Activated effector memory CD4-positive, alpha-beta T cell treated with Interleukin-2 at 50 U/mL for 16 hours (primary cell): ENCODE data around the gene SELENOM.
"Not testable (repeated sequence)": the region's sequence is repeated elsewhere in the genome, so short reads cannot be mapped to it uniquely, and the experiment has no call there.

Experiments
- DNase-seq: peaks from one replicate; pipeline ENCODE4 v3.0.0-alpha.2; 2020

Gene SELENOM

DNA sequence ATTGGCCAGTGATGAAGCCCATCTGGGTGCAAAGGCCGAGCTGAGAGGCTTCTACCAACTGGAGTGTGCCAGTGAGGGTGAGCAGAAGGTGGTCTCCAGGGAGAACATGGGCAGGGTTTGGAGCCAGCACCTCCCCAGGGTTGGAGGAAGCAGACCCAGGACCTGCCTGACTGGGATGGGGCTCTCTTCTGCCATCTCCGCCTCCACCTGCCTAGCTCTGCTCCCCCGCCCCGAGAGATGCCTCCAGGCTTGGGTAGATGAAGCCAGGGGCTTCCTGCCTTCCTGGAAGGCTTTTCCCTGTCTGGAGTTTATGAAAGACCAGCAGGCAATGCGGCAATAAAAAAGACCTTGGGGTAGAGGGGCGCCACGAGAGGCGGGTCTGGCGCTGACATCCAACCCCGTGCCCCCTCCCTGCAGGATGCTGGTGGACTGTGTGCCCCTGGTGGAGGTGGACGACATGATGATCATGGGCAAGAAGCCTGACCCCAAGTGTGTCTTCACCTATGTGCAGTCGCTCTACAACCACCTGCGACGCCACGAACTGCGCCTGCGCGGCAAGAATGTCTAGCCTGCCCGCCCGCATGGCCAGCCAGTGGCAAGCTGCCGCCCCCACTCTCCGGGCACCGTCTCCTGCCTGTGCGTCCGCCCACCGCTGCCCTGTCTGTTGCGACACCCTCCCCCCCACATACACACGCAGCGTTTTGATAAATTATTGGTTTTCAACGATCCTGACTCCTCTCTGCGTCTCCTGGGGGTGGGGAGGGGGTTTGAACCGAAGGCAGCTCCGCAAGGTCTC lies 3.3 kb downstream of the SELENOM start:
- DNase-seq: no peak

DNA sequence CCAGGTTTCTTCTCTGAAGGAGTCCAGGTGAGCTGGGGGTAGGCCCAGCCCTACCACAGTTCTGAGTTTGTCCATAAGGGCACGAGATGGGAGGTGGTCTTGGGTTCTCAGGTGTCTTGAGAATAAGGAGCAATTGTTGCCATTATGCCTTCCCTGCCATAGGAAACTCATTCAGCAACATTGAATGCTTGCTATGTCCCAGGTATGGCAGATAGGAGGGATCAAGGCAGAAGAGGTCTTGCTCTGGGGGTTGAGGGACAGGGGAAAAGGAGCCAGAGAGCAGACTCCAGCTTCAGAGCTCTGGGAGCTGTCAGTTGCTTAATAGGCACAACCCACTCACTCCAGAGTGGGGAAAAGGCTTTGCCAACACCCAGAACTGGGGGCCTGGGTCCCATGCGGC lies 4.3 kb downstream of the SELENOM start:
- DNase-seq: no peak

- DNase-seq: no peak
These were observed 4.8 kb downstream of the SELENOM start for GRCh38 chr22:31102441-31103081.

DNA sequence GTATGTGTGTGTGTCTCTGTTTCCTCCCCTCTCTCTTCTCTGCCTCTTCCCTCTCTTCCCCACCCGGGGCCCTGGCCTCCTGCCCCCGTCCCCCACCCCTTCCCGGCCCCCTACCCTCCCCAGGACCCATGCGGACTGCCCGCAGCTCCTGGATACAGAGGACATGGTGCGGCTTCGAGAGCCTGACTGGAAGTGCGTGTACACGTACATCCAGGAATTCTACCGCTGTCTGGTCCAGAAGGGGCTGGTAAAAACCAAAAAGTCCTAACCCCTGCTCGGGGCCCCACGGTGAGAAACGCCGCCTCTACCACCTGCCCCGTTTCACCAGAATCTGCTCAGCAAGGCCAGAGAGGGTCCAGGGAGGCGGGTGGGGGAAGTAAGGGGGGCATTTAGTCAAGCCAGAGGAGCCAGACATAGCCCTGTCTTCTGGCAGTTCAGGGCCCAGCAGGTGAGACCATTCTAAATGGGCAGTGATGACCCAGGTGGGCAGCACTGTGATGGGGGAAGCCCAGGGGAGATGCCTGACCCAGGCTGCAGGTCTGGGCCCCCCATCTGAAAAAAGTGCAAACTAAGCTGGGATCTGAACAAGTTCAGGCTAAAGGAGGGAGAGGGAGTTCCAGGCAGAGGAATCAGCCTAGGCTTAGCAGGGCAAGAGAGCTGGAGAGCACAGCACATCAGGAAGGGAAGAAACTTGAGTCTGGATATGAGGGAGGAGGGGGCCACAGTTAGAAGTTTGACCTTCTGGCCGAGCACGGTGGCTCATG lies 6.4 kb downstream of the SELENOM start:
- DNase-seq: no peak

DNA sequence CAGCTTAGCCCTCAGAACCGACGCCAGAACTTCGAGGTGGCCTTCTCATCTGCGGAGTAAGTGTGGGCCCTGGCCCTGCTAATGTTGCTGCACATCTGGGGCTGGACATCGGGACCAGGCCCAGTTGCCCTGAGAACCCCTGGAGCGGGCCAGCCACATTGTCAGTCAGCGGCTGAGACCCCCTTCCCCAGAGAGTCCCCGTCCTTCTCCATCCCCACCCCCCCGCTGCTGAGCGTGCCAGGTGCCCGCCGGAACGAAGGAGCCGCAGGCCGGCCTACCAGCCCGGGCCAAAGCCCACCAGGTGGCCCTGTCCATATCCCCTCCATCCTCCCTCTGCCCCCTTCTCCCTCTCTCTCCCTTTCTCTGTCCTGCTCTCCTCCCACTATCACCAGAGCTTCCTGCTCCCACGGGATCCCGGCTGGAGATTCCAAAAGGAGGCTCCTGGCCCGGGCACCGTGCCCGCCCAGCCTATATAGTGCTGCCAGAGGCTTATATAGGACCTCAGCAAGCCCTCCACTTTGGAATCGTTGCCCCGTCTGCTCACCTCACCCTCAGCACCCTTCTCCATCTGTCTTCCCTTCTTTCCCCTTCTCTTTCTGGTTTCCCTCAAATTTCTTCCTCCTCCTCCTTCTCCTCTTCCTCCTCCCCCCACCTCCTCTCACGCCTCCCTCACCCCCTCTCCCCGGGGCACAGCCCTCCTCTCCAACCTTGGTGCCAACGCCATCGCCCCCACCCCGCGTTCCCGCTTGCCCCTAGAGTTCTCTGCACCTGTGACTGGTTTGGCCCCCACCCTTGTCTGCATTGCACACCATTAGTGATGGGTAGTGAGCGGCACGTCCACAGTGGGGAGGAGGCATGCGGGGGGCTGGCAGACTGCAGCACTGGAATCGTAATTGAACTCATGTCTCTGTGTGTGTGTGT lies 7.3 kb downstream of the SELENOM start:
- no peak for DNase-seq

GRCh38 chr22:31099386-31099785 lies 8.0 kb downstream of the SELENOM start:
- no peak for DNase-seq

DNA sequence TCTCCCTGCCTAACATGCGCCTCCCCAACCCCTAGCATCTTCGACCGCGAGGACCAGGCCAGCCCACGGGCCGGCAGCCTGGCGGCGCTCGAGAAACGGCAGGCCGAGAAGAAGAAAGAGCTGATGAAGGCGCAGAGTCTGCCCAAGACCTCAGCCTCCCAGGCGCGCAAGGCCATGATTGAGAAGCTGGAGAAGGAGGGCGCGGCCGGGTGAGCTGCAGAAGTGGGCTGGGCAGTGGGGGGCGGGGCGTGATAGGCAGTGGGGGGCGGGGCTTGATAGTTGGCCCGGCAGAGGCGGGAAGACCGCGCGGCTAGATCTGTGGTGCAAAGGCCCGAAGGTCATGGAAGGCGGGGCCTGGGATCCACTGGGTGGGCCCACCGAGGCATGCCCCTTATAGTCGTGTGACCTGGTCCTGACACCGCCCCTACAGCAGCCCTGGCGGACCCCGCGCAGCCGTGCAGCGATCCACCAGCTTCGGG lies 8.7 kb downstream of the SELENOM start:
- no peak for DNase-seq

- DNase-seq: no peak
These were observed 9.3 kb downstream of the SELENOM start for GRCh38 chr22:31097941-31098631.

- DNase-seq: not testable (repeated sequence)
These were observed 9.8 kb downstream of the SELENOM start for GRCh38 chr22:31097539-31097938.

DNA sequence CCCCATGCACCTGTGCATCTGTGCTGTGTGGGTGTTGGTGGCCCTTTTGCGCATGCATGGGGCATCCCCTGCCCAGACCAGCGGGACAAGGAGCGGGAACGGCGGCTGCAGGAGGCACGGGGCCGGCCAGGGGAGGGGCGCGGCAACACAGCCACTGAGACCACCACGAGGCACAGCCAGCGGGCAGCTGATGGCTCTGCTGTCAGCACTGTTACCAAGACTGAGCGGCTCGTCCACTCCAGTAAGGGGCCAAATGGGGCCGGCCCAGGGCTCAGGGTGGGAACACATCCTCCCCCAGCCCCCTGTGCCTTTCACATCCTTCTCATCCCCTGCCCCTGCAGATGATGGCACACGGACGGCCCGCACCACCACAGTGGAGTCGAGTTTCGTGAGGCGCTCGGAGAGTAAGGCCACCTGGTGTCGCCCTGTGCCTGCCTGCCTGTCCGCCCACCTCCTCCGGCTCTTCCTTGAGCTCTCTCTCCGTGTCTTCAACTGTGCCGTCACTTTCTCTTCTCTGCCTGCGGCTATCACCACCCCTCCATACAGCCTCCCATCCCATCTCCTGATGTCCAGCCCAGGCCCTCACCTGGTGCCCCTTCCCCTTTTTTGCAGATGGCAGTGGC lies 10.6 kb downstream of the SELENOM start:
- no peak for DNase-seq

DNA sequence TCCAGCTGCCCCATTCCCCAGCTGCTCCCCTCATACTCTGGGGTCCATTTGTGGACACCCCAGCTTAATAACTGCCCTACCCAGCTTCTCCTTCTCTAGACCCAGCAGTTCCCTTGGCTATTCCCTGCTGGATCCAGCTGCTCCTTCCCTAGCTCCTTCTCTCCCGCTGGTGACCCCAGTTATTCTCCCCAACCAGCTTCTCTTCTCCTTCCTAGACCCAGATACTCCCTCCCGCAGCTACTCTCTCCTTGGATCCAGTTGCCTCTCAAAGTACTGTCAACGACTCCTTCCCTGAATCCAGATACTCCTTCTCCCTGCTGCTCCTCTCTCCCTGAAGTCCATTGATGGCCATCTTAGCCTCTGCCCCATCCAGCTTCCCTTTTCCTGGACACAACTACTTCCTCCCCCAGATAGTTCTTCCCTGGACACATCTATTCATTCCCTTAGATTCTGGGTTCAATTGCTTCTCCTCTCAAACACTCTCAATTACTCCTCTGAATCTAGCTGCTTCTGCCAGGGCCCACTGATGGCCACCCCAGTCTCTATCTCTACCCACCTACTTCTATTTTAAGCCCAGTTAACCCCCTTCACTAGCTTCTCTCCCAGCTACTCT lies 11.6 kb downstream of the SELENOM start:
- DNase-seq: no peak

DNA sequence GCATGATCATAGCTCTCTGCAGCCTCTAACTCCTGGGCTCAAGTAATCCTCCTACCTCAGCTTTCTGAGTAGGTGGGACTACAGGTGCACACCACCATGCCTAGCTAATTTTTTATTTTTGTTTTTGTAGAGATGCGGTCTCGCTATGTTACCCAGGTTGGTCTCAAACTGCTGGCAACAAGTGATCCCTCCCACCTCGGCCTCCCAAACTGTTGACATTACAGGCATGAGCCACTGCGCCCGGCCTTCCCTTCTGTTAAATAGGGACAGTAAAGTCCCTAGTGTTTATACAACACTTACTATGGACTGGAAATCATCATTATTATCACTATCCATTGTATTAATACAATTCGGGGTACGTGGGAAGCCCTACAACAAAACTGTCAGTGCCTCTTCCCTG lies 12.6 kb downstream of the SELENOM start:
- DNase-seq: no peak

DNA sequence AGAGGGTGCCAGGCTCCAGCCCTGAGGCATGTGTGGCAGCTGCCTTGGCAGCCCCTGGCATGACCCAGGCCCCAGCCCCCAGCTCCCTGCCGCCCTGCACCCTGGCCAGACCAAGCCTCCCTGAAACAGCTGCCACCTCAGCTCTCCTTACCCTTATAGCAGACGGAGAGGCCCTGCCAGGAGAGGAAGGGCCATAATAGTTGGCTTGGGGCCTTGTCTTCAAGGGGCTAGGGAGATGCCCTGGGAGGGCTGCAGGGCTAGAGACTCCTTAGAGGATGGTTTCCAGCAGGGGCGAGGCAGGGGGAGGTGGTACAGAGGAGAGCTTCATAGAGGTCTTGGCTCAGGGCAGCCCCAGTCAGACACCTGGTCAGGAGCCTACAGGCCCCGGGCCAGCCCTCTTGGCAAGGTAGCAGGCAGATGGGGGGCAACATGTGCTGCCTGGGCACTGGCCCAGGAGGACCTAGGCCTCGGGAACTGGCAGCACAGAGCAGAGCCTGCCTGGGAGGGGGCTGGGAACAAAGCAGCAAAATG lies 13.3 kb downstream of the SELENOM start:
- no peak for DNase-seq

DNA sequence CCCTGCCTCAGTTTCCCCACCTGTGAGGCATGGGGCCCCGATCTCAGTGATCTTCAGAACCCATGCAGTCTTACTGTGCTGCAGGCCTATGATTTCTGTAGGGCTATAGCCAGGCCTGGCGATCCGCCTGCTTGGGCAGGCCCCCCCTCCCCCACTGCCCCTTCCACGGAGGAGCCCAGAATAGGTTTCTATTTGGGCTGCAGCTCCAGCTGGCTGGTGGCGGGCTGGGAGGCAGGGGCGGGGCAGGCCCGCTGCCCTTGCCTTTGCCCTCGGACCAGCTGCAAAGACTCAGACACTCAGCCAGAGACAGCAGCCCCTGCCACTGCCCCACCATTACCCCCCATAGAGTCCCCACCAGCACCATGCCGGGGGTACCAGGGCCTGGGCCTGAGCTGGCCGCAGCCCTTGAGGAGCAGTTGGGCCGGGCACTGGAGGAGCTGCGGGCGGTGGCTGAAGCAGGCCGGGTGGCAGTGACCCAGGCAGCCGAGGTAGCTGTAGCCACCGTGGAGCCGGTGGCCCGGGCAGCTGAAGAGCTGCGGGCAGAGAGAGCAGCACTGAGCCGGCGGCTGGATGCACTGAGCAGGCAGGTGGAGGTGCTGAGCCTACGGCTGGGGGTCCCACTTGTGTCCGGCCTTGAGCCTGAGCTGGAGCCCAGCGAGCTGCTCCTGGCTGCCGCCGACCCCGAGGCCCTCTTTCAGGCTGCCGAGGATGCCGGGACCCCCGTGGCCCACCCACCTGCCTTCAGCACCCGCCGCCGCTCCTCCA lies 14.1 kb downstream of the SELENOM start:
- DNase-seq: no peak

- DNase-seq: no peak
These were observed 15.2 kb downstream of the SELENOM start for GRCh38 chr22:31092161-31092560.

DNA sequence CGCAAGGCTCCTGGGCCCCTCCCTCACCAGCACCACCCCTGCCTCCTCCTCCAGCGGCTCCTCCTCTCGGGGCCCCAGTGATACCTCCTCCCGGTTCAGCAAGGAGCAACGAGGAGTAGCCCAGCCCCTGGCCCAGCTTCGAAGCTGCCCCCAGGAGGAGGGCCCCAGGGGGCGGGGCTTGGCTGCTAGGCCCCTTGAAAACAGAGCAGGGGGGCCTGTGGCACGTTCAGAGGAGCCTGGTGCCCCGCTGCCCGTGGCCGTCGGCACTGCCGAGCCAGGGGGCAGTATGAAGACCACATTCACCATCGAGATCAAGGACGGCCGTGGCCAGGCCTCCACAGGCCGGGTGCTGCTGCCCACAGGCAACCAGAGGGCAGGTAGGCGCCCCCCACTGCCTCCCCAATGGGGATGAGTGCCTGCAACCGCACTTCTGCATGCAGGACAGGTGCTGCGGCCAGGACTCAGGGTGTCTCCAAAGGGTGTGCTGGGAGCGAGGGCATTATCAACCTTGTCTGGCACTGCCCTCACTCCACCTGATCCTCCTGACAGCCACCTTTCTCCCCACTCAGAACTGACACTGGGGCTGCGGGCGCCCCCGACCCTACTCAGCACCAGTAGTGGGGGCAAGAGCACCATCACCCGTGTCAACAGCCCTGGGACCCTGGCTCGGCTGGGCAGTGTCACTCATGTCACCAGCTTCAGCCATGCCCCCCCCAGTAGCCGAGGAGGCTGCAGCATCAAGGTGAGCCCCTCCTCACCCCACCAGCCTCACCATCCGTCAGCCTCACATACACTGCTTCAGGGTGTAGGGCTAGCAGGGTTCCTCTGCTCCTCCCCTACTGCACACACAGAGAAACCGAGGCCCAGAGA lies 16.0 kb downstream of the SELENOM start:
- no peak for DNase-seq

- DNase-seq: no peak
These were observed 16.9 kb downstream of the SELENOM start for GRCh38 chr22:31090217-31091085.
